PC-9 (cell line): ENCODE data around the gene DDR2.

ENCODE experiments used
- EZH2 ChIP-seq: fragments of 200-600 bp; sonication (generic); IDR thresholded peaks from 2 replicates; pipeline ENCODE4 v1.8.0; 2017; ENCODE audit warnings: antibody characterized with exemption, low read depth
- TF ChIP-seq, protein P1 (sequence below): fragments of 200-600 bp; sonication (generic); conservative IDR thresholded peaks from 2 replicates; pipeline ENCODE4 v1.6.1; 2017; ENCODE audit warnings: mixed run types, antibody characterized with exemption, mild to moderate bottlenecking, moderate library complexity

DNA sequence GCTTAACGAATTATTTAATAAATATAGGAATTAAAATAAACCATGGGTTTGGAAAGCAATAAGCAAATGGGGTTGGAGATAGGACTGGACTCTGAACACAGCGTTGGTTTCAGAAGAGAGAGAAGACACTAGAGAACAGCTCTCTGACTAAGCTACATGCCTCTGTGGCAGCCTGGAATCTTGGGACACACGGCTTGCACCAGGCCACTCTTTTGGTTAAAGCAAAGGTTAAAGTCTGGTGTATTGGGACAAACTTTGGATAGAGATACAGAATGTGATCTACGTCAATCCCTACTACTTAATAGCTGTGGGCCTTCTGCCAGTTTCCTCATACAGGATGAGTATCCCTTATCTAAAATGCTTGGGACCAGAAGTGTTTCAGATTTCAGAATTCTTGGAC, 108.5 kb downstream of the DDR2 start:
- TF ChIP-seq, protein P1, sequence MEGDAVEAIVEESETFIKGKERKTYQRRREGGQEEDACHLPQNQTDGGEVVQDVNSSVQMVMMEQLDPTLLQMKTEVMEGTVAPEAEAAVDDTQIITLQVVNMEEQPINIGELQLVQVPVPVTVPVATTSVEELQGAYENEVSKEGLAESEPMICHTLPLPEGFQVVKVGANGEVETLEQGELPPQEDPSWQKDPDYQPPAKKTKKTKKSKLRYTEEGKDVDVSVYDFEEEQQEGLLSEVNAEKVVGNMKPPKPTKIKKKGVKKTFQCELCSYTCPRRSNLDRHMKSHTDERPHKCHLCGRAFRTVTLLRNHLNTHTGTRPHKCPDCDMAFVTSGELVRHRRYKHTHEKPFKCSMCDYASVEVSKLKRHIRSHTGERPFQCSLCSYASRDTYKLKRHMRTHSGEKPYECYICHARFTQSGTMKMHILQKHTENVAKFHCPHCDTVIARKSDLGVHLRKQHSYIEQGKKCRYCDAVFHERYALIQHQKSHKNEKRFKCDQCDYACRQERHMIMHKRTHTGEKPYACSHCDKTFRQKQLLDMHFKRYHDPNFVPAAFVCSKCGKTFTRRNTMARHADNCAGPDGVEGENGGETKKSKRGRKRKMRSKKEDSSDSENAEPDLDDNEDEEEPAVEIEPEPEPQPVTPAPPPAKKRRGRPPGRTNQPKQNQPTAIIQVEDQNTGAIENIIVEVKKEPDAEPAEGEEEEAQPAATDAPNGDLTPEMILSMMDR, result no peak
- TF ChIP-seq EZH2, result no peak
